ENCODE measurements around the gene CXCL14.

DNA sequence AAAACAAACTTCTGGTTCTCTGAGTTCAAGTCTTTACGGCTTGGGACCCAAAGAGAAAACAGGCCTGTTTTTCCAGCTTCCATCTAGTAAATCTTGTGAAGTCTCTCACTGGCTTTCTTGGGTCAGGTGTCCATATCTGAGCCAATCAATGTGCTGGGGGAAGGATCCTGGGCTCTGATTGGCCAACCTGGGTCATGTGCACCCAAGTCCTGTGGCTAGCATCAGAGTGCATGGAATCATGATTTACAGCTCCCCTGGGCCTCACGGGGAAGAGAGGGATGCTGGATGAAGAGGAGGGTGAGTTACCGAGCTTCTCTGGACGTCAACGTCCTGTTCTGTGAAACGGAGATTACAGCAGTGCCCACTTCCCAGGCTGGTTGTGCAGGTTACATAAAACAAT is 19.4 kb downstream of the CXCL14 start:
- no peak for TF ChIP-seq POLR2A (IDR thresholded peaks at IDR 0.05; ENCODE audit: low read depth, low read length)
- no peak for TF ChIP-seq POLR2AphosphoS5 (IDR thresholded peaks at IDR 0.05; ENCODE audit: low read depth, low read length)
